ENCODE results near the gene NUDT2.

NUDT2 gene

DNA sequence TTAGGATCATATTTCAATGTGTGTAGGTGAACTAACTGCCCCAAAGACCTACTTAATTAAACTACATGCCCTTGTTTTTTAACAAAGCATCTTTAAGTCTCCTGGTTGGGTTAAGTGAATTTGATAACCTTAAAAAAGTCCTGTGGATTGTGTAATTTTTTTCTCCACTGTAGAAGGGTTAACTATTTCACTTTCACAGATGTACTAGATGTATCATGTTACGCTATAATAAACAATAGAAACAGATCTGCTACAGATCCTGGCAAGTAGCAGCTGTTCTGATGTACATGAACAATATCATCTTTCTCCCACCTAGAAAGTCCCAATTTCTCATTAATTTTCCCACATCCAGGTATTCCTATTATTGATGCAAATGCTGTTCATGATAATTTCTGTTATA lies 19.2 kb upstream of the NUDT2 start:
- no peak overlapping the region for H3K4me3 ChIP-seq (ENCODE audit: low read depth, low read length)
- DNase-seq (ENCODE audit: low read depth) = no peak
- TF ChIP-seq CTCF (IDR thresholded peaks at IDR 0.05; ENCODE audit: control insufficient read depth, extremely low read depth, insufficient read depth) = no peak

GRCh38 chr9:34311499-34312185 lies 17.7 kb upstream of the NUDT2 start:
- DNase-seq (ENCODE audit: low read depth) = no peak
- TF ChIP-seq CTCF (IDR thresholded peaks at IDR 0.05; ENCODE audit: control insufficient read depth, extremely low read depth, insufficient read depth) = no peak
- H3K4me3 ChIP-seq (ENCODE audit: low read depth, low read length) = no peak overlapping the region

DNA sequence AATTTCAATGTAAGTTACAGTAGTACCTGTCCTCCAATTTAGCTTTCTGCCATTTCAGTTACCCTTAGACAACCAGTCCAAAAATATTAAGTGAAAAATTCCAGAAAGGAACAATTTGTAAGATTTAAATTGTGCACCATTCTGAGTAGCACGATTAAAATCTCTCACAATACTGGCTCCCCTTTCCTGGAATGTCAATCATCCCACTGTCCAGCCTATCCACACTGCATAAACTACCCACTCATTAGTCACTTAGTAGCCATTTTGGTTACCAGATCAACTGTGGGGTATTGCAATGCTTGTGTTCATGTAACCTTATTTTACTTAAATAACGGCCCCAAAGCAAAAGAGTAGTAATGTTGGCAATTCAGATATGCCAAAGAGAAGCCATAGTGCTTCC lies 11.9 kb upstream of the NUDT2 start:
- no peak for TF ChIP-seq CTCF (IDR thresholded peaks at IDR 0.05; ENCODE audit: control insufficient read depth, extremely low read depth, insufficient read depth)
- no peak for DNase-seq (ENCODE audit: low read depth)

GRCh38 chr9:34318163-34318790 lies 11.1 kb upstream of the NUDT2 start:
- no peak for TF ChIP-seq CTCF (IDR thresholded peaks at IDR 0.05; ENCODE audit: control insufficient read depth, extremely low read depth, insufficient read depth)
- DNase-seq (ENCODE audit: low read depth) = no peak

More for the DNA sequence above, 11.9 kb upstream of the NUDT2 start:
- no peak overlapping the region for H3K4me3 ChIP-seq (ENCODE audit: low read depth, low read length)

GRCh38 chr9:34321451-34321850 lies 7.9 kb upstream of the NUDT2 start:
- no peak for DNase-seq (ENCODE audit: low read depth)
- no peak for TF ChIP-seq CTCF (IDR thresholded peaks at IDR 0.05; ENCODE audit: control insufficient read depth, extremely low read depth, insufficient read depth)
- no peak overlapping the region for H3K4me3 ChIP-seq (ENCODE audit: low read depth, low read length)

More at GRCh38 chr9:34318163-34318790, 11.1 kb upstream of the NUDT2 start:
- no peak overlapping the region for H3K4me3 ChIP-seq (ENCODE audit: low read depth, low read length)

GRCh38 chr9:34322899-34323591 lies 6.3 kb upstream of the NUDT2 start:
- no peak for TF ChIP-seq CTCF (IDR thresholded peaks at IDR 0.05; ENCODE audit: control insufficient read depth, extremely low read depth, insufficient read depth)
- no peak for DNase-seq (ENCODE audit: low read depth)
- H3K4me3 ChIP-seq (ENCODE audit: low read depth, low read length) = no peak overlapping the region

All from LNCaP clone FGC (cell line).